Inflammatory macrophage treated with lipopolysaccharide for 4 hours (primary cell): ENCODE results near the gene ABHD3.
A peak's percentile ranks its signal among the peaks of the same experiment; 100 is the strongest.
"Not testable (repeated sequence)": the region's sequence is repeated elsewhere in the genome, so short reads cannot be mapped to it uniquely, and the experiment has no call there.

Experiments
- DNase-seq: peaks from one replicate; pipeline ENCODE4 v3.0.0-alpha.2; 2020

The ABHD3 gene

DNA sequence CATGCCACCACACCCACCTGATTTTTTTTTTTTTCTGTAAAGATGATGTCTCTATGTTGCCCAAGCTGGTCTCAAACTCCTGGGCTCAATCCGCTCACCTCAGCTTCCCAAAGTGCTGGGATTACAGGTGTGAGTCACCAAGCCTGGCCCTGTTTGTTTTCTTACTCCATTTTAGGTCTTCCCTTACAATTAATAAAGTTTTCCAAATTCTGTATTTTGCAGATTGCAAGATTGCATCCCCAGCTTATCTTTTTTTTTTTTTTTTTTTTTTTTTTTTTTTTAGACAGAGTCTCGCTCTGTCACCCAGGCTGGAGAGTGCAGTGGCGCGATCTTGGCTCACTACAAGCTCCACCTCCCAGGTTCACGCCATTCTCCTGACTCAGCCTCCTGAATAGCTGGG is 64.2 kb downstream of the ABHD3 start:
- not testable (repeated sequence) for DNase-seq

DNA sequence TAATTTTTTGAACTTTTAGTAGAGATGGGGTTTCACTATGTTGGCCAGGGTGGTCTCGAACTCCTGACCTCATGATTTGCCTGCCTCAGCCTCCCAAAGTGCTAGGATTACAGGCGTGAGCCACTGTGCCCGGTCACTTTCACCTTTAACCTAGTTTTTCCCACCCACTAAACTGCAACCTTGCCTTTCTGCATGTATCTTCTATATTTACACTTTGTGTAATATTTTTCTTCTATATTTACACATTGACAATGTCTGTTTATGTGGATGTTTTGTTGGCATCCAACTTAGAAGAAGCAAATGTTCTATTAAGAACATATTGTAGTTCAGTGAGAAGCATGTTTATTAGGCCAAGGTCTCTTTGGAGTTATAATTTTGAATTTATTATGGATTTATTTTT is 65.8 kb downstream of the ABHD3 start:
- DNase-seq: no peak

DNA sequence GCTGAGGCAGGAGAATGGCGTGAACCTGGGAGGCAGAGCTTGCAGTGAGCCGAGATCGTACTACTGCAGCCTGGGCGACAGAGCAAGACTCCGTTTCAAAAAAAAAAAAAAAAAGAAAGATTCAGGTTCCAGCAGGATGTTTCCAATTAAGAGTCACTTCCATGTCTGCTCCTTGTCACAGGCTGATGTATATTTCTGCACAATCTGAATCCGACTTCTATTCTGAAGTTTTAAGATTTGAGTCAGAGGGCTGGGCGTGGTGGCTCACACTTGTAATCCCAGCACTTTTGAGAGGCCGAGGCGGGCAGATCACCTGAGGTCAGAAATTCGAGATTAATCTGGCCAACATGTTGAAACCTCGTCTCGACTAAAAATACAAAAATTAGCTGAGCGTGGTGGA is 67.8 kb downstream of the ABHD3 start:
- DNase-seq: no peak

DNA sequence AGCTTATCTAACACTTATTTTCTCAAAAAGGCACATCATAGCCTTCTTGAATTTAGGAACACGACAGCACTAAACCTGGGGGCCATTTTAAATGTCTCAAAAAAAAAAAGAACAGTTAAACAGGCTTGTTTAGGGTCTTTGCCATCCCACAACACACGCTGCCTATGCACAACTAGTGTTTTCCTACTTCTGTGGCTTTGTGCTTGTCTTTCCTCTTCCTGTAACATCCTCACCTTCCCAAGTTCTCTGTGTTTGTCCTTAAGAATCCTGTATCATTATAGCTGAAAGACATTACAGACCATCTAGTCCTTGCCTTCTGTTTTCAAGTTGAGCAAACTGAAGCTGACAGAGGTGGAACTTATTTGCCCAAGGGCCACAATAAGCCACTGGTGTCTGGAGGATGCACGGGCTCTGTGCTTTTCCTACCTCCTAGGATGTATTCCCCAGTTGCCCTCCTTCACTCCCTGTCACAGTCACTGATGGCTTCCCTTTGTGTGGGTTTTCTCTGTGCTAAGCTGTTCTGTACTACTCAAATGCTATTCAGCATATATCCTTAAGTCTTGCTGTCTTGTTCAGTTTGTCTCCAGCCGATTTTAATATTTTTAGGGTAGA is 69.9 kb downstream of the ABHD3 start:
- no peak for DNase-seq

DNA sequence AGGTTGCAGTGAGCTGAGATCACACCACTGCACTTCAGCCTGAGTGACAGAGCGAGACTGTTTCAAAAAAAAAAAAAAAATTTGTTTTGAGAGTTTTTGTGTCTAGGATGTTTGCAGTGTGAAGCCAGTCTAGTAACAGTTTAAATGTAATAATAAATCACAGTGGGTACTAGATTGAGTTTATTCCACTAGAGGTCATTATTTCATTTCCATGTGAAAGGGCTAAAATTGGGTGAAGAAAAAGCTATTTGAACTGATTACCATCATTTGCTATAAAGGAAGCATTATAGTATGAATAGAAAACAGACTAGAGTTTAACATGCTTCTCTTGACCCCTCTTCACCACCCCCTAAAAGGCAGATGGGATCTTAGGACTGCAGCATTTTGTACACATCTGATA is 72.2 kb downstream of the ABHD3 start:
- DNase-seq: no peak

DNA sequence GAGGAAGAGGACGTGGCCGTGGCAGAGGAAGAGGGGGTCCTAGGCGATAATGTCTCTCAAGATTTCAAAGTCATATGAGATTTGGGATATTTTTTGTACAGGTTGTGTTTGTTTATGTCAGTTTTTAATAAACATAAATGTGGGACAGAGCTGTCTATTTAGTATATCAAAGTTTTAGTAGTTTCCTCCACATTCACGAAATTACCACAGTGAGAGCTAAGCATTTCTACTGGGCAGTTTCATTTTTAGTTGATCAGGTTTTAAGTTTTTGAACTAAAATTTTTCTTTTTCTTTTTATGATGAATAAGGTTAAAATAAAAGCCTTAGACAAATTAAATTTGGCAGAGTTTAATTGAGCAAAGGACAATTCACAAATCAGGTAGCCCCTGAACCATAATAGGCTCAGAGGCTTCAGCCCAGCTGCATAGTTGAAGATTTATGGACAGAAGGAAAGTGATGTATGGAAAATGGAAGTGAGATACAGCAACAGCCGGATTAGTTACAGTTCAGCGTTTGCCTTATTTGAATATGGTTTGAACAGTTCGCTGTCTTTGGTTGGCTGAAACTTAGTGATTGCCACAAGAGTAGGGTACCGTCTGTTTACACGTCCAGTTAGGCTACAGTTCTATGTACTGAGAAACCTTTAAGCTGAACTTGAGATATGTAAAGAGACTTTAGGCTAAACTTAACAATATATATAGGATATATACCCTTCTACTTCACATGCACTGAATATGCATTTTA is 75.3 kb downstream of the ABHD3 start:
- no peak for DNase-seq

DNA sequence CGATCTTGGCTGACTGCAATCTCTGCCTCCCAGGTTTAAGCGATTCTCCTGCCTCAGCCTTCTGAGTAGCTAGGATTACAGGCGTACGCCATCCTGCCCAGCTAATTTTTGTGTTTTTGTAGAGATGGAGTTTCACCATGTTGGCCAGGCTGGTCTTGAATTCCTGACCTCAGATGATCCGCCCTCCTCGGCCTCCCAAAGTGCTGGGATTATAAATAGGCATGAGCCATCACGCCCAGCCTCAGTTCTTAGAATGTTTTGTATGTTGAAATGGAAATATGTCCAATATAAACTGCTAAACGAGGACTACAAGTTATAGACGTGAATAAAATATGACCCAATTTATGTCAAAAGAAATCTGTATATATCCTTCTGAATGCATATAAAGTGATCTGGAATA is 82.9 kb downstream of the ABHD3 start:
- not testable (repeated sequence) for DNase-seq

DNA sequence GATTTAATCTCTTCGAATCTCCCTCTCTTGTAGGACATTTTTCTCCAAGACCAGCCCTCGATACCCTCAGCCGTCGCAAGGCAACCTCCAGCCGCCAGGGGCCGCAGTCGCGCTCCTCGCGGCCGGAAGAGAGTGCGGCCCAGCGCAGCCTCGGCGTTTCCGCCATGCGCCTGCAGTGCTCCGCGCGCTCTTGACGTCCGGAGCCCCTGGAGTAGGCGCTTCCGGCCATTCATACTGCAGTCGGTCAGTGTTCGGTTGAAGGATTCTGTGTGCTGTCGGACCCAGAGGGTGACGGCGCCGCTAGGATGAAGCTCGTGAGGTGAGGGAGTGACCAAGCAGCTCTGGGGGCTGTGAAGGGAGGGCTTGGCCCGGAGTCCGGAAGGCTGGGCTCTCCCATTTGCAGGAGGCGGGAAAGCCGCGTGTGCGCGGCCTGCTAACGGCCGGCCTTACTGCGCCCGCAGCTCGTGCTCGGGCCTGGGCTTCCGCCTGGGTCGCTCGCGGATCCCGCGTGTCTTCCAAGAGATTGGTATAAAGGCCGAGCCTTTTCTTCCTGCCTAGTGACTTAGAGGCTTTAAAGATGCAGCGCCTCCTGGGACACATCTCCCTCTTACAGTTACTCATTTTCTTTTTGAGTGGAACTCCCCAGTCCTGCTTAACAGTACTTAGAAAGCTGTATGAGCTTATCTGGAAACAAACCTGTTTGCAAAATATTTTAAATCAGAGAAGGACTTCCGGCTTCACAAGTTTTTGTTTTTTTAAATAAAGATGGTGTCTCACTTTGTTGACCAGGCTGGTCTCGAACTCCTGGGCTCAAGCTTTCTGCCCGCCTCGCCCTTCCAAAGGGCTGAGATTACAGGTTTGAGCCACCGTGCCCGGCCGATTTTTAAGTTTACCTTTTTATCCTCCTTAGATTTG is 92.2 kb downstream of the ABHD3 start, which contains the start of gene SNRPD1:
Gene SNRPD1 (plus strand): TSS at position 190 of the 915 bp plus-strand sequence. CDS start 116 bp downstream, at position 306.
- DNase-seq: peak; percentile 92

DNA sequence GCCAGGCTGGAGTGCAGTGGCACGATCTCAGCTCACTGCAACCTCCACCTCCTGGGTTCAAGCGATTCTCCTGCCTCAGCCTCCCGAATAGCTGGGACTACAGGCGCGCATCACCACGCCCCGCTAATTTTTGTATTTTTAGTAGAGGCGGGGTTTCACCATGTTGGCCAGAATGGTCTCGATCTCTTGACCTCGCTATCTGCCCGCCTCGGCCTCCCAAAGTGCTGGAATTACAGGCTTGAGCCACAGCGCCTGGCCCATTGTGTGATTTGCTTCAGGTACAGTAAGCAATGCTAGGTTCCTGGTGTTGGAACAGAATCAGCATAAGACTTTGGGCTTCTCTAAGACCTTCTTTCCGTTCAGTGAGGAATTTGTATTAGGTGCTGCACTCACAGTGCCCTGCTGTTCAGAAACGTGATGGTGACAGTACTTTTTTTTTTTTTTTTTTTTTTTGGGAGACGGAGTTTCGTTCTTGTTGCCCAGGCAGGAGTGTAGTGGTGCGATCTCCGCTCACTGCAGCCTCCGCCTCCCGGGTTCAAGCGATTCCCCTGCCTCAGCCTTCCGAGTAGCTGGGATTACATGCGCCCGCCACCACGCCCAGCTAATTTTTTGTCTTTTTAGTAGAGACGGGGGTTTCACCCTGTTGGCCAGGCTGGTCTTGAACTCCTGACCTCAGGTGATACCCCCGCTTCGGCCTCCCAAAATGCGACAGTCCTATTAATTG is 93.0 kb downstream of the ABHD3 start:
- DNase-seq: not testable (repeated sequence)

DNA sequence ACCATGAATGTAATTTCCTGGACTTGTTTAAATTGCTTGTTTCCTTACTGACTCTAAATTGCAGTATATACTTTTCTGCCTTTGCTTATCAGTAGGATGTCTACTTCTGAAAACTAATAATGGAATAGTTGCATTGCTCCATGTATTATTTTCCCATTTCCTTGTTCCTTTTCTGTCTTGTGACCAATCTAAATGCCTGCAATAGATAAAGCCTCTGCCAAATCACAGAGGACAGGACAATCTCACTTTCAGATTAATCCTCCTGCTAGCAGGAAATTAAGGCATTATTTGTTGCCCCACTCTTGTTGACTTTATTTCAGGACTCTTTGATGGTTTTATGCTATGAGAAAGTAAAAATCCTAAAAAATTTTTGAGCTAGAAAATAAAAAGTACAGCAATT is 99.4 kb downstream of the ABHD3 start:
- DNase-seq: peak; percentile 18

DNA sequence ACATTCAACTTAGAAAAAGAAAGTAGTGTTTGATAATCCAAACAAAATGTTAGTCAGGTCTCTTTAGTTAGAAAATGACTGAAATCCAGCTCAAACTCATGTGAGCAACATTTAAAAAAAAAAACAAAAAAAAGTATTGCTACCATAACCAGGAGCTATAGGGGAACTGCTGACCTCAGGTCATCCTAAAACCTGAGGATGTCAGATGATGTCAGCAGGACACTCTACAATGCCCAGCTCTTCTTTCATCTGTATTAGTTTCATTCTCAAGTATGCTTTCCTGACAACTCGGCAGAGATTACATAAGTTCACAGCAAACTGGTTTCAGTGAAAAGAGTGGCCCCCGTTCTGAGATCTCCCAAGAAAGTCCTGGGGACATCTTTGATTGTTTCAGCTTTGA is 99.9 kb downstream of the ABHD3 start:
- peak; percentile 64 for DNase-seq

DNA sequence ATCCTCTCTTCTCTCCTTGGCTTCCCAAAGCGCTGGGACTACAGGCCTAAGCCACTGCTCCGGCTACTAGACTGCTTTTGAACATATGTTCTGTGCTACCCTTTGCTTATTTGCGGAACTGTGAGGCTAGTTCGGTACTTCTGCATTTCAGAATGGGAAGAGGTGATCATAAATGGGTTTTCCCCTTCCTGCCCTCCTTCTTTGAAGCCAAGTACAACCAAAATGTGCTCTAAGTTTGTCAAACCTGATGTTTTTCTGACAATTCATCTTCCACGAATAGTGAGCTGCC is 102.3 kb downstream of the ABHD3 start:
- DNase-seq: peak; percentile 79
